HG03432 (cell line): Measurements from ENCODE around the gene POP7.
"Not testable (repeated sequence)": the region's sequence is repeated elsewhere in the genome, so short reads cannot be mapped to it uniquely, and the experiment has no call there.

Experiments used
- ATAC-seq: cut with Tn5 transposase; IDR thresholded peaks from one replicate; pipeline ENCODE4 v1.9.1; 2021; ENCODE audit warnings: mild to moderate bottlenecking, moderate library complexity; ENCODE audit not compliant: unreplicated experiment

Gene POP7

DNA sequence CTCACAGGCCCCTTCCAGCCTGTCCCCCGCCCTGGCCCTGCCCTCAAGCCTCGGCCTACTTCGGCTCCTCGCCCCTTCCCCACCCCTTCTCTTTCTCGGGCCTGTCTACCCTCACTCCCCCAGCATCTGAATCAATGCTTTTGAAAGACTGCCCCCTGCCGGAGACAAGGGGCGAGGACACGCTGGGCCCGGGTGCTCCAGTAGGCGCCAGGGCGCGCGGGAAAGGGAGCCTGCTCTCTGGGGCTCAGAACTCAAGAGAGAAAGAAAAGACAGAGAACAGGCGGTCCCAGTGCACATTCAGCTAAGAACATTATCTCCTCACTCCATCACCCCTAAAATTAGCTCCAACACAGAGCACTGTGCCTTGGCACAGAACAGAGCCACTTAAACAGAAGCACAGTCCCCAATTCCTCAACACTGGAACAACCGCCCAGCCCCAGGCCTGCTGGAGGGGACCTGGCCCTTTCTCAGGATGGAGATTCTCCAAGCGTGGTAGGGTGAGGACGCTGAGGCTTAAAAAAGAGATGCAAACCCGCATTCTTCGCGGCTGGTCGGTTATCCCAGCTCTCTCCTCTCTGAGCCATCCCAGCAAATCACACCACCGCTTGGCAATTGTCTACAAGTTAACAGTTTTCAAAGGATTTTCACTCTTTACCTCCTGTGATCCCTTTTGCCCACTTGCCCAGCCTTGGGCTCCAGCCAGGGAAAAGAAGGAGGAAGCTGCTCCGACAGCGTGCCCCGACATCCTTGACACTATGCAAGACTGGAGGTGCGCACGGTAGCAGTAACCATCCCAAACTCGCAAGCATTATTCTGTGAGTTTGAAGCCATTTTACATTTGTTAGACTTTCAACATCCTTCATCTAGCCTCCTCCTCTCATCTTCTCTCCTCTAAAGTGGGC is 14.0 kb upstream of the POP7 start:
- no peak for ATAC-seq

DNA sequence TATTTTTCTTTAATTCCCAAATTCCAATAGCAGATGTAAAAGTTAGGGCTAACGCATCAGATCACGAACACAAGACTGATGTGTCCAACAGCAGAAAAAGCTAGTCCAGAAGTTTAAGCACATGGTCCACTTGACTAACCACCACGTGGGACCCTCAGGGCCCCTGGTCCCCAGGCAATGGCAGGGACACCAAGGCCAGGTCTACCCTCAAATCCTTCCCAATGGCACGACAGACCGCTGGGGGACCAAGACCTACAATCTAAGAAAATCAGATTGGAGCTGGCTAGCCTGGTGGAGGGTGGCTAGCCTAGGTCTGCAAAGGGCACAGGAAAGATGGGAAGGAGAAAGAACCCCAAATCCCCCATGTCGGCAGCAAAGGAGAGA is 13.4 kb upstream of the POP7 start:
- no peak for ATAC-seq

DNA sequence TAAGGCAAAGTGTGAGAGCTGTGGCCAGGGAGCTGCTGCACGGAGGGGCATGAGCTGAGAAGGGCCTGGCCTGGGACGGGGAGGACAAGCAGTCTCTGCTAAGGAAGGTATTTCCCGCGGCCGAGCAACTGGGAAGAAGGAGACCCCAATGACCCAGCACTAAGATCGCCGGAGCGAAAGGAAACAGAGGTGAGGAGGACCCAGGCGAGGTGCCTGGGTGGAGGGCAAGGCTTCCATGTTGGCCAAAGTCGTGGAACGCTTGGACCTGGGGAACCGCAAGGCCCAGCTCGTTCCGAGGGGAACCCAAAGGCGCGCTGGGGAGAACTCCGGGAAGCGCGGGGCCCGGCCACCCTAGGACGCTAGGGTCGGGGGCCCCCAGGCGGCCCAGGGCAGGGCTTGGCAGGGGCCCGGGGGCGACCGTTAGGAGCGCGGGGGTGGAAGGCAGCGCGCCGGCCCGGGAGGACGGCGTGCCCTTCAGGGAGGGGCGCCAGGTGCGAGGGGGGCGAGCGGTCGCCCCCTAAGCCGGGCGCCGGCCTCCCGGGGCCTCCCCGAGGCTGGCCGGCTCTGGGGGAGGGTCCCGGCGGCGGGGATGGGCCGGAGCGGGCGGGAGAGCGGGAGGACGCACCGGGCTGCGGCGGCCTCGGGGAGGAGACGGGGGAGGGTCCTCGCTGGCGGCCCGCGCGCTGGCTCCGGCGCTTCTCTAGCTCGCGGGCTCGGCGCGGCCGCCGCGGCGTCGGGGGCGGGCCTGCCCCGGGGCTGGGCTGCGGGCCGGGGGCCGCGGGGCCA is 12.4 kb upstream of the POP7 start:
- ATAC-seq = peak; percentile 32

DNA sequence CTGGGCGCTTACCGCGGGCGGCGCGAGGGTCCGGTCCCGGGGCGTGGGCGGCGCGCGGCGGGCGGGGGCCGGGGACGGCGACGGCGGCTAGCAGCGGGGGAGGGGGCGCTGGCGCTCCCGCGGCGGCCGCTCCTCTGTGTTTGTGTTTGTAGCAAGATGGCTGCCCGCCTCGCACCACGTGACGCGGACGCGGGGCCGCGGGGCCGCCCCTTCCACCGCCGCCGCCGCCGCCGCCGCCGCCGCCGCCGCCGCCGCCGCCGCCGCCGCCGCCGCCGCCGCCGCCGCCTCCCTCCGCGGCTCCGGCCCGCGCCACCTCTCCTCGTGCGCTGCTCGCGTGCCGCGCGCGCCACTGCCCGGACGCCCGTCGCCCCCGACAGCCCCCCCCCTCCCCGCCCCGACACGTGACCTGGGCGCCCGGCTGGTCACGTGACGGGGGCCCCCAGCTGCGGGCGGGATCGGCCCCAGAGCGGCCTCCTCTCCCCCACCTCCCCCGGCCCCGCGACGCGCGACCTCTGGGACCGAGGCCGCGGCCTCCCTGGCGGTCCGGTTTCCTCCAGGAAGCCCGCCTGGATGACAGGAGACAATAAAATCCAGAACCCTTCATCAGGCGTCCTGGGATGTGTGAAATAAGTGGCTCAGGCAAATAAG is 11.7 kb upstream of the POP7 start, which contains the start of gene GIGYF1:
Gene GIGYF1 (minus strand): TSS at position 153 of the 648 bp plus-strand sequence. CDS start 6,012 bp downstream, outside the sequence.
- ATAC-seq = peak; percentile 62

DNA sequence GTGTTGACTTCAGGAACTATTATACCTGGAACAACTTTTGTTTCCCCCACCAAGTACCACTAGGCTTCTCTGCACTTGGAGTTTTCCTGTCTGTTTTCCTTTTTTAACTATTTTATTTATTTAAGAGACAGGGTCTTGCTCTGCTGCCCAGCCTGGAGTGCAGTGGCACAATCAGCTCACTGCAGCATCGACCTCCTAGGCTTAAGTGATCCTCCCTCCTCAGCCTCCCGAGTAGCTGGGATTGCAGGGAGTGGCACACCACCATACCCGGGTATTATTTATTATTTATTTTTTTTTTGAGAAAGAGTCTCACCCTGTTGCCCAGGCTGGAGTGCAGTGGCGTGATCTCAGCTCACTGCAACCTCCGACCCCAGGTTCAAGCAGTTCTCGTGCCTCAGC is 9.8 kb upstream of the POP7 start:
- ATAC-seq = no peak

DNA sequence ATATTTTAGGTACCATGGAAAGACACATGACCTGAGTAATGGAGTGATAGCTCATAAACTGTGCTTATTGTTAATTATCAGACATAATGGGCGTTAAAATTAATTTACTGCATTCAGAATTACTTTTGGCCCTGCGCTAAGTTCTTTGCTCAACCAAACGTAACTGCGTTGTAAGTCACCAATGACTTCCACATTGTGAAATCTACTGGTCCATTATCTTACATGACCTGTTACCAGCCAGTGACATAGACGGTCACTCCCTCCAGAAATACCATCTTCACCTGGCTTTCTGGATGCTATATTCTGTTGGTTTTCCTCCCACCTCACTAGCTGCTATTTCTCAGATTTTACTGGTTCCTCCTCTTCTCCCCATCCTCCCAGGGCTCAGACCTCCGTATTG is 6.9 kb upstream of the POP7 start:
- ATAC-seq = no peak

DNA sequence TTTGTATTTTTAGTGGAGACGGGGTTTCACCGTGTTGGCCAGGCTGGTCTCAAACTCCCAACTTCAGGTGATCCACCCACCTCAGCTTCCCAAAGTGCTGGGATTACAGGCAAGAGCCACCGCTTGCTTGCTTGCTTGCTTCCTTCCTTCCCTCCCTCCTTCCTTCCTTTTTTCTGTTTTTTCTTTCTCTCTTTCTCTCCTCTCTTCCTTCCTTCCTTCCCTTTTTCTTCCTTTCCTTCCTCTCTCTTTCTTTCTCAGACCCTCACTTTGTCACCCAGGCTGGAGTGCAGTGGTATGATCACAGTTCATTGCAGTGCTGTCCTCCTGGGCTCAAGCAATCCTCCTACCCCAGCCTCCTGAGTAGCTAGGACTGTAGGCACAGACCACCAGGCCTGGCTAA is 4.8 kb upstream of the POP7 start:
- not testable (repeated sequence) for ATAC-seq

DNA sequence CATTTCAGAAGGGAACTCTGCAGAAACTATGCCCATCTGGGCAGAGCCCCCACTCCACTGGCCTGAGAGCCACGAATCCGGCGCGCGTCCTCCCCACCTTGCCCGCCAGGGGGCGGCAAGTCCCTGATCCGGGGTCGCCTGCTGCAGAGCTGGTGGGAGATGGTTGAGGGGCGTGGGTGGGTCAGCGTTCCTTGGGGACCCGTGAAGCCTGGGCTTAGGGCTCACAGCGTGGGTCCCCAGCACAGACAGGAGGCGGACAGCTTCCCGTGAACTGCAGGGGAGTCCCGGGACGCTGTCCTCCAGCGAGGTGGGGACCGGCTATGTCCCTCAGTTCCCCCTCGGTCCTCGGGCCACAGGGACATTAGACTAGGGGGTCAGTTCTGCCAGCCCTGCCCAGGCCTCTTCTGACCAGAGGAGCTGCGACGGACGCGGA is 585 bp upstream of the POP7 start:
- ATAC-seq = peak; percentile 66

DNA sequence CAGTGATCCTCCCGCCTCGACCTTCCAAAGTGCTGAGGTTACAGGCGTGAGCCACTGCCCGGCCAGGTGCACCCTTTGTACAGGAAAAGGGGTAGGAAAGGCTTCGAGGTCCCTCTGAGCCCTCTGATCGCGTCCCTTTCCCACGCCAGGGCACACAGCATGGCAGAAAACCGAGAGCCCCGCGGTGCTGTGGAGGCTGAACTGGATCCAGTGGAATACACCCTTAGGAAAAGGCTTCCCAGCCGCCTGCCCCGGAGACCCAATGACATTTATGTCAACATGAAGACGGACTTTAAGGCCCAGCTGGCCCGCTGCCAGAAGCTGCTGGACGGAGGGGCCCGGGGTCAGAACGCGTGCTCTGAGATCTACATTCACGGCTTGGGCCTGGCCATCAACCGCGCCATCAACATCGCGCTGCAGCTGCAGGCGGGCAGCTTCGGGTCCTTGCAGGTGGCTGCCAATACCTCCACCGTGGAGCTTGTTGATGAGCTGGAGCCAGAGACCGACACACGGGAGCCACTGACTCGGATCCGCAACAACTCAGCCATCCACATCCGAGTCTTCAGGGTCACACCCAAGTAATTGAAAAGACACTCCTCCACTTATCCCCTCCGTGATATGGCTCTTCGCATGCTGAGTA is 871 bp downstream of the POP7 start:
- ATAC-seq = no peak

DNA sequence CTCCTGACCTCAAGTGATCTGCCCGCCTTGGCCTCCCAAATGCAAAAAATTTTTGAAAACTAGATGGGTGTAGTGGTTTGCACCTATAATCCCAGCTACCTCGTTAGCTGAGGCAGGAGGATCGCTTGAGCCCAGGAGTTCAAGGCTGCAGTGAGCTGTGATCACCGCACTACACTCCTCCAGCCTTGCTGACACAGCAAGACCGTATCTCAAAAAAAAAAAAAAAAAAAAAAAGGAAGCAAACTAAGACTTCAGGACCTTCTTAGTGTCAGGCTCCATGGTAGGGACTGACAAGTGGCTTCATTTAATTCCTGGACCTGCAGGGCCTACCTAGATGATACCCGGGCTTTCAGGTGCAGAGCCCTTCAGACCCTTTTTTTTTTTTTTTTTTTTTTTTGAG is 2.5 kb downstream of the POP7 start:
- ATAC-seq = no peak

DNA sequence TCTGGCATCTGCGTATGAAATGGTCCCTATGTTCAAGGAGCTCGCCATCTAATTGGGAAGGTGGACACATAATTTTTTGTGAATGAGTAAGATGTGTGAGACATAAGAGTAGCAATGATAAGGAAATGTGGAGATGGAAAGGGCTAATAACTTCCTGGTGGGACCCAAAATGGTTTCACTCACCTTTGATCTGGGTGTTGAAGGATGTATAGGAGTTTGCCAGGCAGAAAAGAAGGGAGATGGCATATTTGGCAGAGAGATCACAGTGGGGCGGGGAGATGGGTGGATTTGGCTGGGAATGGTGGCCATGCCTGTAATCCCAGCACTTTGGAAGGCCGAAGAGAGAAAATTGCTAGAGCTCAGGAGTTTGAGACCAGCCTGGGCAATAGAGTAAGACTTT is 4.5 kb downstream of the POP7 start:
- ATAC-seq = no peak

DNA sequence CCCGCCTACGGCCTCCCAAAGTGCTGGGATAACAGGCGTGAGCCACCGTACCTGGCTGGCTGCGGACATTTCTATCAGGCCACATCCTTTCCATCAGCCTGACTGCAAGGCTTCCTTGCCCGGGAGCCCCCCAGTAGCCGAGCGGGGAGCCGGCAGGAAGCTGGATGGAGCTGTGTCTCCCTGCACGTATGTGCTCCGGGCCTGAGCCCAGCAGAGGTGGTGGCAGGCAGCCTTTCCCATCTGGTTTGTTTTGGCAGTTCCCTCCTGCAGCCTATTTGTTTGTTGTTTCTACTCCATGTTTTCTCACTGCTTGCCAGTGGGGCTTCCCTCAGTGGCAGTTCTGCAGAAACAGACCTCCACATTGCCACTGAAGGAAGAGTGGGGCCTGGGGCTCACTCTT is 5.4 kb downstream of the POP7 start:
- no peak for ATAC-seq

DNA sequence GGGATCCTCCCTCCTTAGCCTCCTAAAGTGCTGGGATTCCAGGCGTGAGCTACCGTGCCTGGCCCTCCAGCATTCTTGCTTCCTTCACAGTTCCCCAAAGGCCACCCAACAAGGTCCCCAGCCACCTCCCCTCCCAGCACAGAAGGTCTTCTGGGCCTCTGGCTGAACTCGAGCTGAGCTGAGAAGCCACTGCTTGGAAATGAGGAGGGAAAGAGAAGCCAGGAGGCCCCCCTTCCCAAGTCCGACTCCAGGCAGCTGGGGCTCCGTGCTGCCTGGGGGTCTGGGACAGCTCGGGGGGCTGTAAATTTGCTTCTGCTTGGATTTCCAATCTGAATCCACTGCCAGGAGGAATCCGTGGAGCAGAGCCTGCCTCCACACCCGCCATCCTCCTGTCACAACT is 8.8 kb downstream of the POP7 start:
- ATAC-seq = no peak

DNA sequence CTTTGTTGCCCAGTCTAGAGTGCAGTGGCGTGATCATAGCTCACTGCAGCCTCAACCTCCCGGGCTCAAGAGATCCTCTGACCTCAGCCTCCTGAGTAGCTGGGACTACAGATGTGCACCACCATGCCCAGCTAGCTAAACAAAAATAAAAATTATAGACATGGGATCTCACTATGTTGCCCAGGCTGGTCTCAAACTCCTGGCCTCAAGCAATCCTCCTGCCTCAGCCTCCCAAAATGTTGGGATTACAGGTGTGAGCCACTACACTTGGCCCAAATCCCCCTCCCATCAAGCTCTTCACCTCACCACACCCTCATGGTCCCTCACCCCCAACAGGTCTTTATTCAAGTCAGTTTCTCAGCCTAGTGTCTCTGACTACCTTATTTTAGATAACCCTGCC is 11.2 kb downstream of the POP7 start:
- not testable (repeated sequence) for ATAC-seq

DNA sequence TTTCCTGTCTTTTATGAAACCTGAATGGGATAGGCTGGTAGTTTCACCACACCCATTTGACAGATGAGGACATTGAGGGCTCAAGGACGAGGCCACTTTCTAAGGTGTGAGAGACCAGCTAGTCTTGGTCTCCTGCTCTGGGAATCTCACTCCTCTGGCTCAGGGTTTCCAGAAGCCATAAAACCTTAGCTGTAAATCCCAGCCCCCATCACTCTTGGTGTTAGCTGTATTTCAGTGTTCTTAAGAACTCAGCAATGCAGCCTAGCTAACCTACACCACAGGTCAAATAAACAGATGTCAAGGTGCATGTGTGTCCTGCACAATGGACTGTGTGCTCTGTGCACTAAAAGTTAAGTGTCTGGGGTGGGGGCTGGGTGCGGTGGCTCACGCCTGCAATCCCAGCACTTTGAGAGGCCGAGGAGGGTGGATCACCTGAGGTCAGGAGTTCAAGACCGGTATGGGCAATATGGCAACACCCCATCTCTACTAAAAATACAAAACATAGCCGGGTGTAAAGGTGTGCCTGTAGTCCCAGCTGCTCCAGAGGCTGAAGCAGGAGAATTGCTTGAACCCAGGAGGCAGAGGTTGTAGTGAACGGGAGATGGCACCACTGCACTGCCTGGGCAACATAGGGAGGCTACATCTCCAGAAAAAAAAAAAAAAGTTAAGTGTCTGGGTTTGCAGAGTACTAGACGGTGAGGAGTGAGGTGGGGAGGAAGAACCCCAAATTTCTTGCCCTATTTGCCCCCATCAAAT is 13.8 kb downstream of the POP7 start:
- ATAC-seq = no peak

DNA sequence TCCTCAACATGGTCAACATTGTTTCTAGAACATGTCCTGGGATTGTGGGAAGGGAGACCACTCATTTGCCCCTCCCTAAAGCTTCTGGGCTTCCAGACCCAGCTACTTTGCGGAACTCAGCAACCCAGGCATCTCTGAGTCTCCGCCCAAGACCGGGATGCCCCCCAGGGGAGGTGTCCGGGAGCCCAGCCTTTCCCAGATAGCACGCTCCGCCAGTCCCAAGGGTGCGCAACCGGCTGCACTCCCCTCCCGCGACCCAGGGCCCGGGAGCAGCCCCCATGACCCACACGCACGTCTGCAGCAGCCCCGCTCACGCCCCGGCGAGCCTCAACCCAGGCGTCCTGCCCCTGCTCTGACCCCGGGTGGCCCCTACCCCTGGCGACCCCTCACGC is 14.4 kb downstream of the POP7 start, which contains the start of gene EPO:
Gene EPO (plus strand): TSS at position 190 of the 392 bp plus-strand sequence. CDS start 513 bp downstream, outside the sequence.
- ATAC-seq = no peak

DNA sequence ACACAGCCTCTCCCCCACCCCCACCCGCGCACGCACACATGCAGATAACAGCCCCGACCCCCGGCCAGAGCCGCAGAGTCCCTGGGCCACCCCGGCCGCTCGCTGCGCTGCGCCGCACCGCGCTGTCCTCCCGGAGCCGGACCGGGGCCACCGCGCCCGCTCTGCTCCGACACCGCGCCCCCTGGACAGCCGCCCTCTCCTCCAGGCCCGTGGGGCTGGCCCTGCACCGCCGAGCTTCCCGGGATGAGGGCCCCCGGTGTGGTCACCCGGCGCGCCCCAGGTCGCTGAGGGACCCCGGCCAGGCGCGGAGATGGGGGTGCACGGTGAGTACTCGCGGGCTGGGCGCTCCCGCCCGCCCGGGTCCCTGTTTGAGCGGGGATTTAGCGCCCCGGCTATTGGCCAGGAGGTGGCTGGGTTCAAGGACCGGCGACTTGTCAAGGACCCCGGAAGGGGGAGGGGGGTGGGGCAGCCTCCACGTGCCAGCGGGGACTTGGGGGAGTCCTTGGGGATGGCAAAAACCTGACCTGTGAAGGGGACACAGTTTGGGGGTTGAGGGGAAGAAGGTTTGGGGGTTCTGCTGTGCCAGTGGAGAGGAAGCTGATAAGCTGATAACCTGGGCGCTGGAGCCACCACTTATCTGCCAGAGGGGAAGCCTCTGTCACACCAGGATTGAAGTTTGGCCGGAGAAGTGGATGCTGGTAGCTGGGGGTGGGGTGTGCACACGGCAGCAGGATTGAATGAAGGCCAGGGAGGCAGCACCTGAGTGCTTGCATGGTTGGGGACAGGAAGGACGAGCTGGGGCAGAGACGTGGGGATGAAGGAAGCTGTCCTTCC is 15.0 kb downstream of the POP7 start:
- no peak for ATAC-seq

DNA sequence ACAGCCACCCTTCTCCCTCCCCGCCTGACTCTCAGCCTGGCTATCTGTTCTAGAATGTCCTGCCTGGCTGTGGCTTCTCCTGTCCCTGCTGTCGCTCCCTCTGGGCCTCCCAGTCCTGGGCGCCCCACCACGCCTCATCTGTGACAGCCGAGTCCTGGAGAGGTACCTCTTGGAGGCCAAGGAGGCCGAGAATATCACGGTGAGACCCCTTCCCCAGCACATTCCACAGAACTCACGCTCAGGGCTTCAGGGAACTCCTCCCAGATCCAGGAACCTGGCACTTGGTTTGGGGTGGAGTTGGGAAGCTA is 15.5 kb downstream of the POP7 start:
- no peak for ATAC-seq

DNA sequence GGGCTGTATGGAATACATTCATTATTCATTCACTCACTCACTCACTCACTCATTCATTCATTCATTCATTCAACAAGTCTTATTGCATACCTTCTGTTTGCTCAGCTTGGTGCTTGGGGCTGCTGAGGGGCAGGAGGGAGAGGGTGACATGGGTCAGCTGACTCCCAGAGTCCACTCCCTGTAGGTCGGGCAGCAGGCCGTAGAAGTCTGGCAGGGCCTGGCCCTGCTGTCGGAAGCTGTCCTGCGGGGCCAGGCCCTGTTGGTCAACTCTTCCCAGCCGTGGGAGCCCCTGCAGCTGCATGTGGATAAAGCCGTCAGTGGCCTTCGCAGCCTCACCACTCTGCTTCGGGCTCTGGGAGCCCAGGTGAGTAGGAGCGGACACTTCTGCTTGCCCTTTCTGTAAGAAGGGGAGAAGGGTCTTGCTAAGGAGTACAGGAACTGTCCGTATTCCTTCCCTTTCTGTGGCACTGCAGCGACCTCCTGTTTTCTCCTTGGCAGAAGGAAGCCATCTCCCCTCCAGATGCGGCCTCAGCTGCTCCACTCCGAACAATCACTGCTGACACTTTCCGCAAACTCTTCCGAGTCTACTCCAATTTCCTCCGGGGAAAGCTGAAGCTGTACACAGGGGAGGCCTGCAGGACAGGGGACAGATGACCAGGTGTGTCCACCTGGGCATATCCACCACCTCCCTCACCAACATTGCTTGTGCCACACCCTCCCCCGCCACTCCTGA is 16.7 kb downstream of the POP7 start:
- ATAC-seq = no peak
